Liver (tissue), 3 donors: ENCODE data around the gene MT1A.

Experiments
- CTCF ChIP-seq: fragments of 150-350 bp; IDR thresholded peaks from 2 replicates; pipeline ENCODE4 v1.5.1; 2017; ENCODE audit warnings: improper control_type of control experiment, low read depth, low read length; ENCODE audit not compliant: missing input control
- HNF4A ChIP-seq, 2 donors: conservative IDR thresholded peaks; 2 replicates each; pipeline ENCODE4 v1.6.1; 2016; ENCODE audit warnings: antibody characterized with exemption in 2 of 2, mild to moderate bottlenecking in 2 of 2
- REST ChIP-seq: IDR thresholded peaks from 2 replicates; pipeline ENCODE4 v1.6.1; 2016; ENCODE audit warnings: antibody characterized with exemption, mild to moderate bottlenecking
- RXRA ChIP-seq, 2 donors: IDR thresholded peaks; 2 replicates each; pipeline ENCODE4 v1.6.1; 2017 to 2018; ENCODE audit warnings: antibody characterized with exemption in 2 of 2, mild to moderate bottlenecking in 1 of 2
- donor health status: healthy.
- donor health status: healthy.

- TF ChIP-seq RXRA (IDR thresholded peaks at IDR 0.05): no peak
- peak; percentile 76 for TF ChIP-seq CTCF
- TF ChIP-seq HNF4A (conservative IDR thresholded peaks at IDR 0.05): no peak
- TF ChIP-seq REST: no peak
These were observed 38.0 kb upstream of the MT1A start for GRCh38 chr16:56600398-56600999.
